ENCODE data around the gene POU2AF3. TPM values are rescaled to one million over a fixed set of nuclear protein-coding genes. Genes with fewer than 3 reads are reported as not detected.
"Not testable (repeated sequence)": the region's sequence is repeated elsewhere in the genome, so short reads cannot be mapped to it uniquely, and the experiment has no call there.

The POU2AF3 gene
- total RNA-seq, 2 experiments from 2014 or later, result not detected

- H3K27me3 Mint-ChIP-seq, result peaks cover 26% of the 10 kb centered on the region
- no peaks in the 10 kb centered on the region for H3K4me1 Mint-ChIP-seq
- no peak for DNase-seq
- no peak for ATAC-seq
- no peak overlapping the region for H3K27ac Mint-ChIP-seq
- no peaks in the 10 kb centered on the region for H3K9me3 Mint-ChIP-seq (ENCODE audit: low read depth)
- no peaks in the 10 kb centered on the region for H3K36me3 Mint-ChIP-seq (ENCODE audit: low read depth)
- ChIA-PET POLR2A (no interaction called here), CTCF (no interaction called here)
- H3K4me3 Mint-ChIP-seq, result no peak overlapping the region
- intact Hi-C loops (cut with DNase I, micrococcal nuclease), result no loop called here
These were observed 12.4 kb downstream of the POU2AF3 start for GRCh38 chr11:111310723-111311122.

GRCh38 chr11:111312076-111312475 lies 13.7 kb downstream of the POU2AF3 start:
- Mint-ChIP-seq H3K4me3 (no peak overlapping the region), H3K27me3 (peaks cover 16% of the 10 kb centered on the region), H3K36me3 (ENCODE audit: low read depth) (no peaks in the 10 kb centered on the region), H3K27ac (no peak overlapping the region), H3K9me3 (ENCODE audit: low read depth) (no peaks in the 10 kb centered on the region), H3K4me1 (no peaks in the 10 kb centered on the region)
- no peak for ATAC-seq
- CTCF ChIA-PET, result interaction anchor here (0.6 to 1.1 kb wide), 2 partner anchors 29 to 685 kb away, joined by 3 to 4 read pairs; no protein-coding TSS in a partner anchor
- intact Hi-C loops (cut with DNase I, micrococcal nuclease), result no loop called here
- POLR2A ChIA-PET, result interaction anchor here (0.6 kb wide), 1 partner anchor 13 kb away, joined by 3 read pairs; no protein-coding TSS in a partner anchor
- no peak for DNase-seq

- no peak for ATAC-seq
- intact Hi-C loops (cut with DNase I, micrococcal nuclease), result no loop called here
- DNase-seq, result no peak
- CTCF ChIA-PET, result no interaction called here
- Mint-ChIP-seq H3K4me1 (no peaks in the 10 kb centered on the region), H3K9me3 (ENCODE audit: low read depth) (no peaks in the 10 kb centered on the region), H3K4me3 (no peak overlapping the region), H3K27ac (no peak overlapping the region), H3K36me3 (ENCODE audit: low read depth) (no peaks in the 10 kb centered on the region), H3K27me3 (peaks cover 4% of the 10 kb centered on the region)
- POLR2A ChIA-PET, result no interaction called here
These were observed 20.9 kb downstream of the POU2AF3 start for GRCh38 chr11:111319296-111319695.

GRCh38 chr11:111320199-111320598 lies 21.9 kb downstream of the POU2AF3 start:
- H3K27ac Mint-ChIP-seq; H3K4me1 Mint-ChIP-seq; ATAC-seq; H3K4me3 Mint-ChIP-seq; intact Hi-C loops (cut with DNase I, micrococcal nuclease); CTCF ChIA-PET; H3K27me3 Mint-ChIP-seq; POLR2A ChIA-PET; H3K36me3 Mint-ChIP-seq (ENCODE audit: low read depth); H3K9me3 Mint-ChIP-seq (ENCODE audit: low read depth); DNase-seq: not testable (repeated sequence)

- H3K27me3 Mint-ChIP-seq, result peaks cover 2% of the 10 kb centered on the region
- H3K4me1 Mint-ChIP-seq, result no peaks in the 10 kb centered on the region
- POLR2A ChIA-PET, result no interaction called here
- no peak overlapping the region for H3K27ac Mint-ChIP-seq
- intact Hi-C loops (cut with DNase I, micrococcal nuclease), result no loop called here
- DNase-seq, result no peak
- no peak for ATAC-seq
- CTCF ChIA-PET, result no interaction called here
- H3K4me3 Mint-ChIP-seq, result no peak overlapping the region
- no peaks in the 10 kb centered on the region for H3K9me3 Mint-ChIP-seq (ENCODE audit: low read depth)
- no peaks in the 10 kb centered on the region for H3K36me3 Mint-ChIP-seq (ENCODE audit: low read depth)
These were observed 22.6 kb downstream of the POU2AF3 start for GRCh38 chr11:111320728-111321568.

- no peak for DNase-seq
- H3K9me3 Mint-ChIP-seq (ENCODE audit: low read depth), result no peaks in the 10 kb centered on the region
- CTCF ChIA-PET, result no interaction called here
- no peaks in the 10 kb centered on the region for H3K36me3 Mint-ChIP-seq (ENCODE audit: low read depth)
- no peak overlapping the region for H3K27ac Mint-ChIP-seq
- intact Hi-C loops (cut with DNase I, micrococcal nuclease), result no loop called here
- ATAC-seq, result no peak
- H3K4me3 Mint-ChIP-seq, result no peak overlapping the region
- POLR2A ChIA-PET, result no interaction called here
- no peaks in the 10 kb centered on the region for H3K27me3 Mint-ChIP-seq
- no peaks in the 10 kb centered on the region for H3K4me1 Mint-ChIP-seq
These were observed 24.2 kb downstream of the POU2AF3 start for GRCh38 chr11:111322534-111322933.

- no peaks in the 10 kb centered on the region for H3K9me3 Mint-ChIP-seq (ENCODE audit: low read depth)
- DNase-seq (no peak), ATAC-seq (no peak)
- intact Hi-C loops (cut with DNase I, micrococcal nuclease), result no loop called here
- no peak overlapping the region for H3K4me3 Mint-ChIP-seq
- H3K4me1 Mint-ChIP-seq, result no peaks in the 10 kb centered on the region
- CTCF ChIA-PET, result no interaction called here
- H3K36me3 Mint-ChIP-seq (ENCODE audit: low read depth), result no peaks in the 10 kb centered on the region
- POLR2A ChIA-PET, result no interaction called here
- H3K27ac Mint-ChIP-seq, result no peak overlapping the region
- H3K27me3 Mint-ChIP-seq, result no peaks in the 10 kb centered on the region
These were observed 26.0 kb downstream of the POU2AF3 start for GRCh38 chr11:111324277-111324720.

GRCh38 chr11:111325259-111325658 lies 26.9 kb downstream of the POU2AF3 start:
- Mint-ChIP-seq H3K4me1 (no peaks in the 10 kb centered on the region), H3K4me3 (no peak overlapping the region), H3K9me3 (ENCODE audit: low read depth) (no peaks in the 10 kb centered on the region), H3K36me3 (ENCODE audit: low read depth) (no peaks in the 10 kb centered on the region), H3K27me3 (no peaks in the 10 kb centered on the region), H3K27ac (no peak overlapping the region)
- ChIA-PET CTCF (interaction anchor here (0.7 to 1.0 kb wide), 2 partner anchors 43 to 104 kb away, joined by 3 to 4 read pairs; no protein-coding TSS in a partner anchor), POLR2A (no interaction called here)
- DNase-seq (no peak), ATAC-seq (no peak)
- intact Hi-C loops (cut with DNase I, micrococcal nuclease), result no loop called here

- DNase-seq, result no peak
- intact Hi-C loops (cut with DNase I, micrococcal nuclease), result no loop called here
- H3K27me3 Mint-ChIP-seq, result no peaks in the 10 kb centered on the region
- CTCF ChIA-PET, result interaction anchor here (0.6 to 1.4 kb wide), 6 partner anchors 11 to 574 kb away, joined by 3 to 8 read pairs (median 3); no protein-coding TSS in a partner anchor
- H3K9me3 Mint-ChIP-seq (ENCODE audit: low read depth), result no peaks in the 10 kb centered on the region
- H3K4me1 Mint-ChIP-seq, result no peaks in the 10 kb centered on the region
- POLR2A ChIA-PET, result no interaction called here
- ATAC-seq, result no peak
- H3K36me3 Mint-ChIP-seq (ENCODE audit: low read depth), result no peaks in the 10 kb centered on the region
- no peak overlapping the region for H3K27ac Mint-ChIP-seq
- H3K4me3 Mint-ChIP-seq, result no peak overlapping the region
These were observed 28.5 kb downstream of the POU2AF3 start for GRCh38 chr11:111326824-111327223.

- H3K27ac Mint-ChIP-seq, result no peak overlapping the region
- intact Hi-C loops (cut with DNase I, micrococcal nuclease), result no loop called here
- no peaks in the 10 kb centered on the region for H3K27me3 Mint-ChIP-seq
- no peak overlapping the region for H3K4me3 Mint-ChIP-seq
- ATAC-seq, result no peak
- POLR2A ChIA-PET, result no interaction called here
- H3K9me3 Mint-ChIP-seq (ENCODE audit: low read depth), result no peaks in the 10 kb centered on the region
- H3K36me3 Mint-ChIP-seq (ENCODE audit: low read depth), result no peaks in the 10 kb centered on the region
- no peak for DNase-seq
- CTCF ChIA-PET, result interaction anchor here (0.7 kb wide), 1 partner anchor 66 kb away, joined by 3 read pairs; no protein-coding TSS in a partner anchor
- no peaks in the 10 kb centered on the region for H3K4me1 Mint-ChIP-seq
These were observed 29.7 kb downstream of the POU2AF3 start for GRCh38 chr11:111327908-111328624.

- Mint-ChIP-seq H3K4me3 (no peak overlapping the region), H3K4me1 (no peaks in the 10 kb centered on the region), H3K27ac (no peak overlapping the region), H3K27me3 (no peaks in the 10 kb centered on the region), H3K36me3 (ENCODE audit: low read depth) (no peaks in the 10 kb centered on the region), H3K9me3 (ENCODE audit: low read depth) (no peaks in the 10 kb centered on the region)
- intact Hi-C loops (cut with DNase I, micrococcal nuclease), result no loop called here
- ATAC-seq (no peak), DNase-seq (no peak)
- CTCF ChIA-PET, result interaction anchor here (0.6 to 0.9 kb wide), 3 partner anchors 14 to 1872 kb away, joined by 3 read pairs; no protein-coding TSS in a partner anchor
- POLR2A ChIA-PET, result no interaction called here
These were observed 31.2 kb downstream of the POU2AF3 start for GRCh38 chr11:111329306-111330204.
